GM18502 (cell line): ENCODE data around the gene HSPA12B.

Experiments used
- ATAC-seq: cut with Tn5 transposase; IDR thresholded peaks from one replicate; pipeline ENCODE4 v1.9.1; 2021; ENCODE audit warnings: mild to moderate bottlenecking; ENCODE audit not compliant: unreplicated experiment, poor library complexity

Gene HSPA12B

DNA sequence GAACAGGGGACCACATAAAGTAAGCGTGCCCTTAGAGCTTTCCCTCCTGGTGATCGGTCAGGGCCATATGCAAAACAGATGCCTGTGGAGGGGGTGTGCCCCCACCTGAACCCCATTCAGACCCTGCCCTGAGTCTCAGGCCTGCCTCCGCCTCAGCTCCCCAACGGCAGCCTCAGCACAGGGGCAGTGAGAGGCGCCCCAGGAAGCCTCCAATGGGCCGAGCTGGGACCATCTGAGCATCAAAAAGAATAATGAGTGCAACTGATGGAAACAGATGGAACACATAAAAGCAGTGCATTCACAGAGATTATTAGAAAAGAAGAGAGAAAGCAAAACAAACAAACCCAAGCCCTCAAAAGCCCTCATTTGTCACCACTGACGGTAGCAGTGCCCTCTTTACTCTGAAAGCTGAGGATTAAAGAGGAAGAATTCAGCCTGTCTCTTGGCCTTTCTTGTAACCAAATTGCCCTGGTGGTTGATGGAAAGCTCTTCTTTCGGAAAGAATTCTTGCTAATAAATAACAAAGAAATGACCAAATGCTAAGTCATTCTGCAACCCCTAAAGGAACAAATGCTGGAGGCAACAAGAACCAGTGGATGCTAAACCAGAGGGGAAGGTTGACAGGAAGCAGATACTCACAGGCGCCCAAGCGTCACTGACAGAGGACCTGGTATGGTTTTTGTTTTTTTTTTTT, 28.3 kb downstream of the HSPA12B start:
- ATAC-seq, result no peak

GRCh38 chr20:3763671-3764601, 31.5 kb downstream of the HSPA12B start:
- no peak for ATAC-seq

DNA sequence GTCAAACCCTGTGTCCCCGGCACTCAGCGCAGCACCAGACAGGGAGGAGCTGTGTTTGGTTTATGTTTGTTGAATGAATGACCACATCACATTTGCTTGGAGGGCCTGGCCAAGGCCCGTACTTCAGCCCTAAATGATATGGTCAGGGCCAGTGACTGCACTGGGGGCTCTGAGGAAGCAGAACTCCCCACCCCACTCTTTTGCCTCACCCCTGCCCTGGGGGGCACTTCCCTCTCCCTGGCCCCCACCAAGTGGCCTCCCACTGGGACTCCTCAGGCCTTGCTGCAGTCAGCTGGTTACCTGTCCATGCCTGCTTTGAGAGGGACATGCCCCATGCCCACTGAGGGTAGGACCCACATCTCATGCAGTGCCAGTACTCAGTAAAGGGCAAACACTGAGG, 32.2 kb downstream of the HSPA12B start:
- no peak for ATAC-seq

DNA sequence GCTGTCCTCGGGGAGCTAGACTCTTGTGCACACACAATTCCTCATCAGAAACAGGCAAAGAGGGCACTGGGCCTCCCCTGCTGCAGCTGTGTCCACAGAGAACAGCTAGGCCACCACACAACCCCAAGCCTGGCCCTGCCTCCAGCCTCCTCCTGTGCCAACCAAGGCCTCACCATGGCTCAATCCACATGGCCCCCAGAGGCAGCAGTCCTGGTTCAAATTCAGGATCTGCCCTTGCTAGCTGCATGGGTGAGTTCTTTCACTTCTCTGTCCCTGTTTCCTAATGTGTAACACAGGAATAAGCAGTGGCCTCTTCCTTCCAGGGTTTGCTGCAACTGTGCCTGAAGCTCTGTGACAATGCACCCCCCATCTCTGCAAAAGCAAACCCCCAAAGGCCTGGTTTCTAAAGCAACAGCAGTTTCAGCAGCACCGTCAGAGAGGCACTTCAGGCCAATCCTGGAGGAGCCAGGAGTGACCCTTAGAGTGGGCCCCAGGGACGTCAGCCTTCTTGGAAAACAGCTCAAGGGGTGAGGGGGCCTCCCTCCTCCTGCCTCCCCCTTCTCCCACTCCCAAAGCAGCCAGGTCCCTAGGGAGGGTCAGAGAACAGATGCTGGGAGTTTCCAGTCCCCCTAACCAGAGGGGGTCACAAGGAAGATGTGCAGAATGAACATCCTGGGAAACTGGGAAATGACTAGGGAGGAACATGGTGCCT, 32.8 kb downstream of the HSPA12B start:
- no peak for ATAC-seq

- no peak for ATAC-seq
These were observed 34.1 kb downstream of the HSPA12B start for GRCh38 chr20:3766422-3767109.

GRCh38 chr20:3767110-3767426, 34.6 kb downstream of the HSPA12B start:
- ATAC-seq, result no peak

DNA sequence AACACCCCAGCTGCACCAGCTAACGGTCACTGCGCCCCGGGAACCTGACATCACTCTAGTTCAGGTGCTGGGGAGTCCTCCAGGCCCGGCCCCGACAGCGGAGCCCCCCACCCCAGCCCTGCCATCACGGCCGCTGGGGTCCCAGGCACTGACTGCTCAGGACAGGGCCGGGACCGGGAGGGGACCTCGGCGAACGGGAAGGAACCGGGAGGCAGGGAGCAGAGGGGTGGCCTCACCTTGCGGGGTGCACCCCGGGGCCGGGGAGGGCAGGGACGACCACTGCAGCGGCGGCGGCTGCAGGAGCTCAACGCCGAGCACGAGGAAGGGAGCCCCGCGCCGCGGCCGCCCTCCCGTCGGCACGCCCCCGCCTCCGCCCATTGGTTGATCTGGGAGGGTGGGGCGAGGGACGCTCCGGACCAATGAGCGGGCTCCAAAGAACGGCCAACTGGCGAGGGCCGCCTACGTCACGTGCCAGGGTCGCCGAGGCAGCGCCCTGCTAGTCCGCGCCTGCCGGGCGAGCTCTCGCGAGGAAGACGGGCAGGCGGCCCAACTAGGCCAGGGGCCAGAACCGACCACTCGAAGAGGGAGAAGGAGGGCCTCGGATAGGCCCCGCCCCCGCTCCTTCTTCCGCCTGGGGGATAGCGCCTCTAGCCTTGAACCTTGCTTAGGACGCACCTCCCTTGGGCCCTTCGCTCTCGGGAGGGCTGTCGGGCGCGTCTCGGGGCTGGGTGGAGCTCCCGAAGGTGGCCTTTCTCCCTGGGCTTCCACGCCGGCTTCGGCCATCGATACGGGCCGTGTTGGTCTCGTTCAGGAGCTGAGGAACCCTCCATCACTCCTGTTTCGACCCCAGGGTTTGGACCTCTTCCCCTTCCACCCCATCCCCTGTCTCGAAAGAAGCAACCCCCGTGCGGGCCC, 35.2 kb downstream of the HSPA12B start, which contains the start of gene ADISSP:
Gene ADISSP, minus strand, starts transcription at position 327 of the 915 bp plus-strand sequence. CDS start 7,653 bp downstream, outside the sequence.
- ATAC-seq, result peak; percentile 96

GRCh38 chr20:3768342-3769130, 36.1 kb downstream of the HSPA12B start:
- ATAC-seq, result peak; percentile 35

DNA sequence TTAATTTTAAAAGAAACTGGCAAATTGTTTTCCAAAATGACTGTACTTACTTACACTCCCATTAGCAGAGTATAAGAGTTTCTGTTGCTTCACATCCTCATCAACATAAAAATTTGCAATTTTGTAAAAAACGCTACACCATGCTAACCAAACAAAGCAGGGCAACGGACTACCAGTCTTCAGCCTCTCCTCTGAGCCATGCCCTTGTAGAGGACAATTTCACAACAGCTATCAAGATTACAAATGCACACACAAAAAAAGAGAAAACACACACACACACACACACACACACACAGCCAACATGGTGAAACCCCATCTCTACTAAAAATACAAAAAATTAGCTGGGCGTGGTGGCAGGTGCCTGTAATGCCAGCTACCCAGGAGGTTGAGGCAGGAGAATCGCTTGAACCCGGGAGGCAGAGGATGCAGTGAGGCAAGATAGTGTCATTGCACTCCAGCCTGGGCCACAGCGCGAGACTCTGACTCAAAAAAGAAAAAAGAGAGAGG, 39.1 kb downstream of the HSPA12B start:
- no peak for ATAC-seq

DNA sequence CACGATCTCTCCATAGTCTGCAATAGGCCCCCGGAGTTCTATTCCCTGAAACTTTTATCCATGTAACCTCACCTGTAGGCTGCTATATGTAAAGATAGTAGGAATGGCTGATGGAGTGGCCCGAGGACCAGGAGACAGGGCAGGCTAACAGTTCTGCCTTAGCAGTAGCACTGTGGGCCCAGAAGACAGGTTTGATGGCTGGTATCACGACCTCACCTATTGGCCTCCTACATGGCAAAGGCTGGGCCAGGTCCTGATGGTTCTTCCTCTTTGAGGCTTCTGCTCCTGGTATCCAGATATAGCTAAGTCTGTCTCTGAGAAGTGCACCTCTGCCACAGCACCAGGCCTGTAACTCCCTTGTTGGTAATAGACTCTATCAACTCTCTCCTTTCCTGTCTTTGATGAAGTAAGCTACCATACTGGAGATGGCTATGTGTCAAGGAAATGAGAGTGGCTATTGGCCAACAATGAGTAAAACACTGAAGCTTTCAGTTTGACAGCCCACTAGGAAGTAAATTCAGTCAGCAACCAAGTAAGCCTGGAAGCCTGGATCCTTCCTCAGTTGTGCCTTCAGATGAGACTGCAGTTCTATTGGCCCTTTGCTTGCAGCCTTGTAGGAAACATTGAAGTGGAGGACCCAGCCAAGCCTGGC, 43.1 kb downstream of the HSPA12B start:
- no peak for ATAC-seq

- no peak for ATAC-seq
These were observed 44.9 kb downstream of the HSPA12B start for GRCh38 chr20:3777381-3777715.

DNA sequence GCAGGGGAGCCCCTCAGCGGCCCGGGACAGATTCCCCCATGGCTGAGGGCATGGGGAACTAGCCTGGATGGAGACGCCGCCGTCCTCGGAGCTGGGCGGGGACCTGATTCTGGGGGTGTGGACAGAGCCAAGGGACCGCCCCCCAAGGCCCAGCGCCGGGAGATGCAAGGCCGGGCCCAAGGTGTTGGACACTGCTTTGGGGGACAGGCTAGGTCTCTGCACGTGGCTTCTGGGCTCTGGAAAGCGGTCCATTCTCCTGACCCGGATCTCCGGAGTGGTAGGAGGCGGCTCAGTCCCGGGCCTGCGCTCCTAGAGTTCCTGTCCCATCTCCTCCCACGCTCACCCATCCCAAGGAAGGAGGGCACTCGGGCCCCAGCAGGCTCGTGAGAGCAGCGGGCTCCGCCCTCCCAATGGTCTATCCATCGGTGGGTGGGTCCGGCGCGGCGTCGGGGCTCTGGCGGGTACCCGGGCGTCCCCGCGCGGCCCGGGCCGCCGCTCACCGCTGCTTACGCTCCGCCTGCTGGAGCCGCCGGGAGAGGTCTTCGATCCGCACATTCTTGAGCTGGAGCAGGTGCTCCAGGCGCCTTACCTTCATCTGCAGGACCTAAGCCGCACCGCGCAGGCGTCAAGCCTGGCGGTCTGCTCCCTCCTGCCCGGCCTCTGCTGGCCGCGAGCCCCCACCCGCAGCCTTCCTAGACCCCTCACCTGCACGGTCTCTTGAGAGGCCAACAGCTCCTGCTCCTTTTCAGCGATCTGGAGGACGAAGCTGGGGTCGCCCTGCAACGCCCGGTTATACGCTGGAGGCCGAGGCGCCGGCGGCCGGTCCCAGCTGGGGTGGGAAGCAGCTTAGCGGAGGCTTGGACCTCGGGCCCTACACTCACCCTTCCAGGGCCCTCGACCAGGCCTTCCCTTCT, 45.5 kb downstream of the HSPA12B start:
- ATAC-seq, result no peak

- ATAC-seq, result no peak
These were observed 46.5 kb downstream of the HSPA12B start for GRCh38 chr20:3778976-3779375.

GRCh38 chr20:3781153-3781910, 48.8 kb downstream of the HSPA12B start, which contains the start of gene SPEF1:
SPEF1 (minus strand) TSS chr20:3781448; CDS start chr20:3781287, 161 bp downstream.
- peak; percentile 77 for ATAC-seq

DNA sequence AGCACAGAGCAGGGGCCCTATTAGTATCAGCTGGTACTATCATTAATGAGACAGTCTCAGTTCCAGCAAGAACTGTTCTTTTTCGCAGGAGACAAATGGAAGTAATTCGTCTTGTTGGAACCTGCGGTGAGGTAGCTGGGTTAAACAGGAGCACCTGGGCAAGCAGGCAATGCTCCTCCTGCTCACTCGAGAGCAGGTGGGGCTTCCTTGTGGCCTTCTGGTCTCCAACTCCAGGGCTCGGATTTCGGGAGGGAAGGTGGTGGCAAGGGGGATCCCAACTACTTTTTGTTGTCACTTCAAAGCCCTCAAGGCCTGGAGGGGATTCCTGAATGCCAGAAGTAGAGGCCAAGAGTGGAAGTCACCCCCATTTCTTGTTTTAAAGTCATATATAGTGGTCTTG, 50.1 kb downstream of the HSPA12B start:
- ATAC-seq, result no peak

DNA sequence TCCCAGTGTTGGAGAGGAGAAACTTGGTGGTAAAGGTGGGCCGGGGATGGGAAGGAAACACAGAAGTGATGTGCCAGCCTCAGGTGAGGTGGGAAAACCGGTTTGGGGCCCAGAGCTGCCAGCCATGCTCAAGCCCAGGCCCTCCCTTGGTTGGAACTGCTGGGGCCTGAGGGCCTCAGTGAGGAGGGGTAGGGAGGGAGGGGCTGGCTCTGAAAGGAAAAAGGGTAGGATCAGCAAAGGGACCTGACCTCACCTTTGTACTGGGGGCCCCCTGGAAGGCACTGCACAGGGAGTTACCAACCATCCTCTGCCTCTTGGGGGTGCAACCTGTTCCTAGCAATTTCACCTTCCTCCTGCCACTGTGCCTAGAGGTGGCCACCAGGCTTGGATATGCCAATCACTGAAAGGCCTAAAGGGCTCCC, 50.6 kb downstream of the HSPA12B start:
- ATAC-seq, result no peak
